OCI-LY3 (cell line): ENCODE measurements around the gene PIK3AP1.

Source experiments
- EZH2phosphoT487 ChIP-seq: fragments of 200-600 bp; shearing (Covaris generic); IDR thresholded peaks from 2 replicates; pipeline ENCODE4 v1.6.1; 2018; ENCODE audit warnings: antibody characterized with exemption, mixed run types, low read depth
- TF ChIP-seq, protein P1 (sequence below): fragments of 200-600, 300-600 bp; sonication (generic); IDR thresholded peaks from 2 replicates; pipeline ENCODE4 v1.5.1; 2014; ENCODE audit warnings: antibody characterized with exemption, low read length, low read depth

GRCh38 chr10:96600337-96600736 is 120.0 kb downstream of the PIK3AP1 start:
- TF ChIP-seq, protein P1, sequence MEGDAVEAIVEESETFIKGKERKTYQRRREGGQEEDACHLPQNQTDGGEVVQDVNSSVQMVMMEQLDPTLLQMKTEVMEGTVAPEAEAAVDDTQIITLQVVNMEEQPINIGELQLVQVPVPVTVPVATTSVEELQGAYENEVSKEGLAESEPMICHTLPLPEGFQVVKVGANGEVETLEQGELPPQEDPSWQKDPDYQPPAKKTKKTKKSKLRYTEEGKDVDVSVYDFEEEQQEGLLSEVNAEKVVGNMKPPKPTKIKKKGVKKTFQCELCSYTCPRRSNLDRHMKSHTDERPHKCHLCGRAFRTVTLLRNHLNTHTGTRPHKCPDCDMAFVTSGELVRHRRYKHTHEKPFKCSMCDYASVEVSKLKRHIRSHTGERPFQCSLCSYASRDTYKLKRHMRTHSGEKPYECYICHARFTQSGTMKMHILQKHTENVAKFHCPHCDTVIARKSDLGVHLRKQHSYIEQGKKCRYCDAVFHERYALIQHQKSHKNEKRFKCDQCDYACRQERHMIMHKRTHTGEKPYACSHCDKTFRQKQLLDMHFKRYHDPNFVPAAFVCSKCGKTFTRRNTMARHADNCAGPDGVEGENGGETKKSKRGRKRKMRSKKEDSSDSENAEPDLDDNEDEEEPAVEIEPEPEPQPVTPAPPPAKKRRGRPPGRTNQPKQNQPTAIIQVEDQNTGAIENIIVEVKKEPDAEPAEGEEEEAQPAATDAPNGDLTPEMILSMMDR, result no peak
- TF ChIP-seq EZH2phosphoT487, result no peak
